Progenitor cell of endocrine pancreas (in vitro differentiated cells): ENCODE measurements around the gene PEMT. TPM values are rescaled to one million over a fixed set of nuclear protein-coding genes. Genes with fewer than 3 reads are reported as not detected.

ENCODE experiments used
- DNase-seq: peaks from one replicate; pipeline ENCODE4 v3.0.0; 2021; ENCODE audit warnings: low spot score; ENCODE audit not compliant: unreplicated experiment
- H3K27ac Mint-ChIP-seq: 2 replicates; pipeline ENCODE4 v1.8.0; 2021; ENCODE audit warnings: mild to moderate bottlenecking, moderate library complexity, mixed read lengths
- H3K27me3 Mint-ChIP-seq: 2 replicates; pipeline ENCODE4 v1.8.0; 2021; ENCODE audit warnings: mixed read lengths
- H3K36me3 Mint-ChIP-seq: 2 replicates; pipeline ENCODE4 v1.8.0; 2022; ENCODE audit warnings: mixed read lengths; ENCODE audit not compliant: insufficient read depth
- H3K4me1 Mint-ChIP-seq: 2 replicates; pipeline ENCODE4 v1.8.0; 2021; ENCODE audit warnings: low read depth, mixed read lengths
- H3K4me3 Mint-ChIP-seq: 2 replicates; pipeline ENCODE4 v1.8.0; 2021; ENCODE audit warnings: low read depth, mild to moderate bottlenecking, moderate library complexity, mixed read lengths
- H3K9me3 Mint-ChIP-seq: 2 replicates; pipeline ENCODE4 v1.8.0; 2021; ENCODE audit warnings: low read depth, mixed read lengths
- CTCF ChIP-seq: fragments of 200-600 bp; sonication (generic); IDR thresholded peaks from one replicate; pipeline ENCODE4 v1.5.0; 2021; ENCODE audit warnings: antibody characterized with exemption, mild to moderate bottlenecking; ENCODE audit not compliant: unreplicated experiment
- total RNA-seq: library from RNA; stranded (reverse); gene quantifications from 2 replicates; pipeline ENCODE4 v1.2.1, GENCODE V29; 2021

The PEMT gene
- total RNA-seq, 1 donor from 2014 or later: 67.0 TPM

DNA sequence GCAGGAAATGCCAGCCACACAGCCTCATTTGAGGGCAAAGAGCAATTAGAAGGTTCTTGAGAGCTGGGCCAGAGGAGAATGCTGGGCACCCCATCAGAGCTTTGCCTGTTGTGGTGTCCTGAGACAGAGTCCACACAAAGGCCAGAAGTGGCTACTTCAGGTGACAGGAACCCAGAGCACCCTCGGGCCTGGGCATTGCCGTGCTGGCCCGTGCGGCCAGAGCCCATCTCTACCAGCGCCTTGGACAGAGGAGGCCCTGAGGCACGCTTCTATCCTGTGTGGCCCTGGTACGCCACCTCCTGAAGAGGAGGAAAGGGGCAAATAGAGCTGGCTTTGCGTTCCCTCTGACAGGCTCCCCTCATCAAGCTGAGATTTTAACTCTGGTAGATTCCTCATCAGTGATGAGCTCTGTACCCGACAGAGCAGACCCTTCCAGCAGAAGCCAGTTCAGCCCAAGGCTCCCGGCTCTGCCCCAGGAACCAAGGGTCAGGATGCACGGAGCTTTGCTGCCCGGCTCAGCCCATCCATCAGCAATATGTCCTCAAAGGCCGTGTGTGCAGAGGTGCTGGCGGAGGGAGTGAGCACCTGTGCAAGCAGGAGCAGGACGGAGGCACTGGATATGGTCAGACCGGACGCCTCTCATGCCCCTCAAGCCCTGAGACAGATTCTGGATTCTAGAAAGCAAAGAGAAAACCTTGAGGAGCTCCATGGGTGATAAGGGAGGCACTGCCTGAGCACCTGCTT is 91.9 kb downstream of the PEMT start:
- Mint-ChIP-seq H3K4me1 (peaks cover 5% of the 10 kb centered on the region), H3K9me3 (no peaks in the 10 kb centered on the region), H3K27me3 (peaks cover 26% of the 10 kb centered on the region), H3K4me3 (no peak overlapping the region), H3K27ac (no peak overlapping the region), H3K36me3 (no peaks in the 10 kb centered on the region)
- DNase-seq: no peak
- no peak for TF ChIP-seq CTCF

- Mint-ChIP-seq H3K9me3 (no peaks in the 10 kb centered on the region), H3K4me1 (peaks cover 5% of the 10 kb centered on the region), H3K27ac (no peak overlapping the region), H3K4me3 (no peak overlapping the region), H3K27me3 (peaks cover 28% of the 10 kb centered on the region), H3K36me3 (no peaks in the 10 kb centered on the region)
- DNase-seq: no peak
- no peak for TF ChIP-seq CTCF
Measured at GRCh38 chr17:17498606-17499301, 92.8 kb downstream of the PEMT start.

- Mint-ChIP-seq H3K27ac (no peak overlapping the region), H3K4me1 (peaks cover 5% of the 10 kb centered on the region), H3K36me3 (peaks cover 2% of the 10 kb centered on the region), H3K27me3 (peaks cover 32% of the 10 kb centered on the region), H3K4me3 (no peak overlapping the region), H3K9me3 (no peaks in the 10 kb centered on the region)
- no peak for TF ChIP-seq CTCF
- no peak for DNase-seq
Measured at GRCh38 chr17:17497845-17498520, 93.5 kb downstream of the PEMT start.

DNA sequence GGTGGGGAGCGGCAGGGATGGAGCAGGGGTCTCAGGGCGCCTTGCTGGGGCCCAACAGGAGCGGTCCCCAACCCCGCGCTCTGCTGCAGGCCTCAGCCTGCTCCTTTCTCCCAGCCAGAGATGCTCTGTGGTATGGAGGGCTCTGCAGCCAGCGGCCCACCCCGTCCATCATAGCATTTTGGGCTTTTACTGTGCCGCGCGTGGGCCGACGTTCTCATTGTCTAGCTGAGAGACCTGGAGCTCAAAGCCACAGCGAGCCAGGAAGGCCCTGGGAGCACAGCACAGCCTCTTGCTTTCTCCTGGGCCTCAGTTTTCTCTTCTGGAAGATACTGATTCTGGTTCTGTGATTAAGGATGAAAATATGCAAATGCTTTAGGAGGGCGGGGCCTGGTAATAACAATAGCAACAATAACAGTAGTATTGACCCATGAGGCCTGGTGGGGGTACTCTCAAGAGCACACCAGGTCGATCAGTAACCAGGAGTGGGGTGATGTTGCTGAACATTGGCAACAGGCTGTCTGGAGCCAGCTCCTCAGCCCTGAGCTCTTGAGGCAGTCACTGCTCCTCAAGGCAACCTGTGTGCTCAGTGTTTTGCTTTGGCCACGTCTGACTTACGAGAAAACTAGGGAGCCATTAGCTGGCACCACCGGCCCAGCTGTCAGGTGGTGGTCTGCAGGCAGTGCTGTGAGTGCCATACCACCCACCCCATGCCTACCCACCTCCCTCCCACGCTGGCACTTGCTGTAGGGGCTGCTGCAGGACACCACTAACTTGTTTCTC is 94.3 kb downstream of the PEMT start:
- H3K9me3 Mint-ChIP-seq: no peaks in the 10 kb centered on the region
- H3K36me3 Mint-ChIP-seq: peaks cover 5% of the 10 kb centered on the region
- no peak for DNase-seq
- H3K27me3 Mint-ChIP-seq: peaks cover 32% of the 10 kb centered on the region
- H3K4me1 Mint-ChIP-seq: peaks cover 5% of the 10 kb centered on the region
- TF ChIP-seq CTCF: no peak
- peak overlapping the region; percentile 21 for H3K4me3 Mint-ChIP-seq
- no peak overlapping the region for H3K27ac Mint-ChIP-seq
